Measurements from ENCODE around the gene SMOC1.

Gene SMOC1

GRCh38 chr14:69999261-69999674, 120.1 kb downstream of the SMOC1 start:
- peak; percentile 91 for DNase-seq
- Histone ChIP-seq H3K27me3 (ENCODE audit: control insufficient read depth in 1 of 2, insufficient read depth in 1 of 2, low read length in 2 of 2) (no peaks in the 10 kb centered on the region), H3K36me3 (ENCODE audit: control insufficient read depth in 1 of 2, insufficient read depth in 2 of 2, low read depth in 1 of 2, low read length in 2 of 2) (no peaks in the 10 kb centered on the region), H3K9me3 (ENCODE audit: control insufficient read depth, low read length) (no peaks in the 10 kb centered on the region), H3K4me3 (ENCODE audit: insufficient read depth in 1 of 2, low read depth in 1 of 2, low read length in 2 of 2) (no peak overlapping the region), H2BK120ac (ENCODE audit: low read depth, low read length) (no peak overlapping the region), H3K18ac (ENCODE audit: low read depth in 1 of 2, low read length in 2 of 2) (no peak overlapping the region), H2AK5ac (ENCODE audit: low read length, severe bottlenecking) (peak overlapping the region; percentile 78), H3K27ac (ENCODE audit: low read length, poor library complexity, severe bottlenecking) (peak overlapping the region; percentile 92), H3K4me1 (ENCODE audit: control insufficient read depth, insufficient read depth, low read depth, low read length) (peaks cover 32% of the 10 kb centered on the region), H2BK5ac (ENCODE audit: low read depth, low read length, poor library complexity, severe bottlenecking) (peak overlapping the region; percentile 87), H3K14ac (ENCODE audit: low read length in 2 of 2) (no peak overlapping the region), H2BK12ac (ENCODE audit: low read length in 2 of 2) (no peak overlapping the region), H3K23ac (ENCODE audit: low read length in 2 of 2) (no peak overlapping the region), H4K8ac (ENCODE audit: low read length) (no peak overlapping the region), H3K4me2 (ENCODE audit: low read length, poor library complexity, severe bottlenecking) (no peak overlapping the region), H2AFZ (ENCODE audit: low read depth, low read length) (no peak overlapping the region), H4K91ac (ENCODE audit: low read length) (no peak overlapping the region), H2BK15ac (ENCODE audit: low read depth, poor library complexity, severe bottlenecking) (no peak overlapping the region), H3K79me1 (replicated peaks; ENCODE audit: low read length, poor library complexity, severe bottlenecking) (no peaks in the 10 kb centered on the region), H3K4ac (ENCODE audit: low read depth in 1 of 2, low read length in 2 of 2) (no peak overlapping the region), H3K9ac (ENCODE audit: low read length) (no peak overlapping the region)
- 43% methylated on average over 7 of the region's 10 CpGs for WGBS

GRCh38 chr14:70000601-70001000, 121.4 kb downstream of the SMOC1 start:
- peak overlapping the region; percentile 46 for H3K4me2 ChIP-seq (ENCODE audit: low read length, poor library complexity, severe bottlenecking)
- H2BK120ac ChIP-seq (ENCODE audit: low read depth, low read length): no peak overlapping the region
- H2AFZ ChIP-seq (ENCODE audit: low read depth, low read length): no peak overlapping the region
- no peak overlapping the region for H2BK12ac ChIP-seq (ENCODE audit: low read length in 2 of 2)
- H3K14ac ChIP-seq (ENCODE audit: low read length in 2 of 2): no peak overlapping the region
- H4K91ac ChIP-seq (ENCODE audit: low read length): no peak overlapping the region
- H3K9me3 ChIP-seq (ENCODE audit: control insufficient read depth, low read length): no peaks in the 10 kb centered on the region
- H3K4me1 ChIP-seq (ENCODE audit: control insufficient read depth, insufficient read depth, low read depth, low read length): peaks cover 35% of the 10 kb centered on the region
- no peak overlapping the region for H3K4ac ChIP-seq (ENCODE audit: low read depth in 1 of 2, low read length in 2 of 2)
- no peak overlapping the region for H3K23ac ChIP-seq (ENCODE audit: low read length in 2 of 2)
- peak overlapping the region; percentile 31 for H2BK5ac ChIP-seq (ENCODE audit: low read depth, low read length, poor library complexity, severe bottlenecking)
- peak overlapping the region; percentile 95 for H2AK5ac ChIP-seq (ENCODE audit: low read length, severe bottlenecking)
- peak overlapping the region; percentile 92 for H3K27ac ChIP-seq (ENCODE audit: low read length, poor library complexity, severe bottlenecking)
- H3K4me3 ChIP-seq (ENCODE audit: insufficient read depth in 1 of 2, low read depth in 1 of 2, low read length in 2 of 2): no peak overlapping the region
- H4K8ac ChIP-seq (ENCODE audit: low read length): no peak overlapping the region
- peak; percentile 23 for DNase-seq
- H3K18ac ChIP-seq (ENCODE audit: low read depth in 1 of 2, low read length in 2 of 2): no peak overlapping the region
- H3K79me1 ChIP-seq (replicated peaks; ENCODE audit: low read length, poor library complexity, severe bottlenecking): no peaks in the 10 kb centered on the region
- WGBS: 88% methylated on average over 3 of the region's 7 CpGs
- no peaks in the 10 kb centered on the region for H3K36me3 ChIP-seq (ENCODE audit: control insufficient read depth in 1 of 2, insufficient read depth in 2 of 2, low read depth in 1 of 2, low read length in 2 of 2)
- no peaks in the 10 kb centered on the region for H3K27me3 ChIP-seq (ENCODE audit: control insufficient read depth in 1 of 2, insufficient read depth in 1 of 2, low read length in 2 of 2)
- H2BK15ac ChIP-seq (ENCODE audit: low read depth, poor library complexity, severe bottlenecking): no peak overlapping the region
- H3K9ac ChIP-seq (ENCODE audit: low read length): no peak overlapping the region

- Histone ChIP-seq H2AK5ac (ENCODE audit: low read length, severe bottlenecking) (peak overlapping the region; percentile 49), H3K18ac (ENCODE audit: low read depth in 1 of 2, low read length in 2 of 2) (no peak overlapping the region), H3K23ac (ENCODE audit: low read length in 2 of 2) (no peak overlapping the region), H3K4me3 (ENCODE audit: insufficient read depth in 1 of 2, low read depth in 1 of 2, low read length in 2 of 2) (no peak overlapping the region), H3K4me1 (ENCODE audit: control insufficient read depth, insufficient read depth, low read depth, low read length) (peaks cover 34% of the 10 kb centered on the region), H3K36me3 (ENCODE audit: control insufficient read depth in 1 of 2, insufficient read depth in 2 of 2, low read depth in 1 of 2, low read length in 2 of 2) (no peaks in the 10 kb centered on the region), H2BK120ac (ENCODE audit: low read depth, low read length) (no peak overlapping the region), H2BK12ac (ENCODE audit: low read length in 2 of 2) (no peak overlapping the region), H3K27me3 (ENCODE audit: control insufficient read depth in 1 of 2, insufficient read depth in 1 of 2, low read length in 2 of 2) (no peaks in the 10 kb centered on the region), H2AFZ (ENCODE audit: low read depth, low read length) (no peak overlapping the region), H2BK5ac (ENCODE audit: low read depth, low read length, poor library complexity, severe bottlenecking) (no peak overlapping the region), H2BK15ac (ENCODE audit: low read depth, poor library complexity, severe bottlenecking) (no peak overlapping the region), H4K8ac (ENCODE audit: low read length) (no peak overlapping the region), H3K14ac (ENCODE audit: low read length in 2 of 2) (no peak overlapping the region), H3K27ac (ENCODE audit: low read length, poor library complexity, severe bottlenecking) (no peak overlapping the region), H3K79me1 (replicated peaks; ENCODE audit: low read length, poor library complexity, severe bottlenecking) (no peaks in the 10 kb centered on the region), H3K9ac (ENCODE audit: low read length) (no peak overlapping the region), H3K9me3 (ENCODE audit: control insufficient read depth, low read length) (no peaks in the 10 kb centered on the region), H3K4me2 (ENCODE audit: low read length, poor library complexity, severe bottlenecking) (no peak overlapping the region), H3K4ac (ENCODE audit: low read depth in 1 of 2, low read length in 2 of 2) (no peak overlapping the region), H4K91ac (ENCODE audit: low read length) (no peak overlapping the region)
- WGBS: 80% methylated on average over 5 of the region's 6 CpGs
- no peak for DNase-seq
Measured at GRCh38 chr14:70002589-70003346, 123.6 kb downstream of the SMOC1 start.

GRCh38 chr14:70004791-70005190, 125.6 kb downstream of the SMOC1 start:
- no peak overlapping the region for H3K4me2 ChIP-seq (ENCODE audit: low read length, poor library complexity, severe bottlenecking)
- H3K18ac ChIP-seq (ENCODE audit: low read depth in 1 of 2, low read length in 2 of 2): no peak overlapping the region
- H2BK120ac ChIP-seq (ENCODE audit: low read depth, low read length): no peak overlapping the region
- H2BK12ac ChIP-seq (ENCODE audit: low read length in 2 of 2): no peak overlapping the region
- no peaks in the 10 kb centered on the region for H3K9me3 ChIP-seq (ENCODE audit: control insufficient read depth, low read length)
- H3K4me1 ChIP-seq (ENCODE audit: control insufficient read depth, insufficient read depth, low read depth, low read length): peaks cover 24% of the 10 kb centered on the region
- no peak overlapping the region for H2BK15ac ChIP-seq (ENCODE audit: low read depth, poor library complexity, severe bottlenecking)
- H3K79me1 ChIP-seq (replicated peaks; ENCODE audit: low read length, poor library complexity, severe bottlenecking): no peaks in the 10 kb centered on the region
- H3K4me3 ChIP-seq (ENCODE audit: insufficient read depth in 1 of 2, low read depth in 1 of 2, low read length in 2 of 2): no peak overlapping the region
- no peak overlapping the region for H3K23ac ChIP-seq (ENCODE audit: low read length in 2 of 2)
- 79% methylated on average over 2 of the region's 2 CpGs for WGBS
- H2AFZ ChIP-seq (ENCODE audit: low read depth, low read length): no peak overlapping the region
- no peak overlapping the region for H3K14ac ChIP-seq (ENCODE audit: low read length in 2 of 2)
- H3K36me3 ChIP-seq (ENCODE audit: control insufficient read depth in 1 of 2, insufficient read depth in 2 of 2, low read depth in 1 of 2, low read length in 2 of 2): no peaks in the 10 kb centered on the region
- peak overlapping the region; percentile 64 for H2AK5ac ChIP-seq (ENCODE audit: low read length, severe bottlenecking)
- H4K8ac ChIP-seq (ENCODE audit: low read length): no peak overlapping the region
- no peak overlapping the region for H3K4ac ChIP-seq (ENCODE audit: low read depth in 1 of 2, low read length in 2 of 2)
- H3K27me3 ChIP-seq (ENCODE audit: control insufficient read depth in 1 of 2, insufficient read depth in 1 of 2, low read length in 2 of 2): no peaks in the 10 kb centered on the region
- no peak overlapping the region for H2BK5ac ChIP-seq (ENCODE audit: low read depth, low read length, poor library complexity, severe bottlenecking)
- H3K27ac ChIP-seq (ENCODE audit: low read length, poor library complexity, severe bottlenecking): no peak overlapping the region
- no peak overlapping the region for H3K9ac ChIP-seq (ENCODE audit: low read length)
- no peak overlapping the region for H4K91ac ChIP-seq (ENCODE audit: low read length)
- no peak for DNase-seq

All from mesenchymal stem cell (in vitro differentiated cells and primary cell).